Prostate gland (tissue), 2 donors: Measurements from ENCODE around the gene DCAF11. TPM values are rescaled to one million over a fixed set of nuclear protein-coding genes. Genes with fewer than 3 reads are reported as not detected.

Experiments used
- DNase-seq: peaks from one replicate; pipeline ENCODE4 v3.0.0-alpha.2; 2019; ENCODE audit warnings: low spot score
- H3K27ac ChIP-seq, 2 donors: fragments of 200-600 bp; sonication (generic); 2 replicates each; pipeline ENCODE4 v1.5.1; 2017 to 2019
- H3K27me3 ChIP-seq: fragments of 200-600 bp; sonication (generic); replicated peaks from 2 replicates; pipeline ENCODE4 v1.5.1; 2019; ENCODE audit not compliant: insufficient read depth
- H3K36me3 ChIP-seq, 2 donors: fragments of 200-600 bp; sonication (generic); 1 replicate in 1 of 2; 2 replicates in 1 of 2; pipeline versions ENCODE4 v1.5.1 to v1.8.1; 2017 to 2019
- H3K4me1 ChIP-seq: fragments of 200-600 bp; sonication (generic); replicated peaks from 2 replicates; pipeline ENCODE4 v1.5.1; 2019
- H3K4me3 ChIP-seq, 2 donors: fragments of 200-600 bp; sonication (generic); 2 replicates each; pipeline ENCODE4 v1.5.1; 2017 to 2019
- H3K9me3 ChIP-seq: fragments of 200-600 bp; sonication (generic); 2 replicates; pipeline ENCODE4 v1.5.1; 2017
- CTCF ChIP-seq, 4 experiments: fragments of 200-600 bp in 2 of 4; fragments of 450-650 bp in 2 of 4; sonication (generic) in 2 of 4; IDR thresholded peaks; 1 replicate in 3 of 4; 2 replicates in 1 of 4; pipeline ENCODE4 v1.5.1; 2016 to 2019; ENCODE audit warnings: antibody characterized with exemption in 4 of 4, mild to moderate bottlenecking in 2 of 4, moderate library complexity in 2 of 4
- POLR2A ChIP-seq: fragments of 450-650 bp; IDR thresholded peaks from one replicate; pipeline ENCODE4 v1.6.1; 2016; ENCODE audit warnings: antibody characterized with exemption, mild to moderate bottlenecking
- POLR2AphosphoS5 ChIP-seq: sonication (generic); formaldehyde crosslinking; IDR thresholded peaks from one replicate; pipeline ENCODE4 v1.6.1; 2017; ENCODE audit warnings: antibody characterized with exemption
- WGBS: methylation state at CpG from one replicate; pipeline ENCODE4 v1.1.5; 2018; 5-methylcytosine and 5-hydroxymethylcytosine counted together
- intact Hi-C: fragments of 100-400 bp; cut with DNase I; formaldehyde crosslinking; loops from one replicate; pipeline ENCODE4 v1.14.2; 2022
- total RNA-seq, 2 donors: library from RNA; depleted of rRNA; stranded (reverse); fragments of >200 nt; gene quantifications; one replicate each; pipeline ENCODE4 v1.1.0, GENCODE V29; 2016

Gene DCAF11
- total RNA-seq, 2 donors from 2014 or later, result 111 to 115 TPM

- DNase-seq, result no peak
- no peaks in the 10 kb centered on the region for H3K36me3 ChIP-seq
- H3K9me3 ChIP-seq, result no peaks in the 10 kb centered on the region
- no peaks in the 10 kb centered on the region for H3K27me3 ChIP-seq
- TF ChIP-seq POLR2AphosphoS5 (no peak), POLR2A (no peak), CTCF (IDR thresholded peaks at IDR 0.05) (no peak)
- H3K4me3 ChIP-seq, result no peak overlapping the region
- intact Hi-C loops, result no loop called here
- no peaks in the 10 kb centered on the region for H3K4me1 ChIP-seq
- WGBS, result 87% methylated on average over 12 of the region's 12 CpGs
- H3K27ac ChIP-seq, result no peak overlapping the region
Measured at GRCh38 chr14:24067133-24068082, 47.2 kb upstream of the DCAF11 start.

GRCh38 chr14:24068711-24069410 lies 45.7 kb upstream of the DCAF11 start:
- Histone ChIP-seq H3K4me3 (no peak overlapping the region), H3K9me3 (no peaks in the 10 kb centered on the region), H3K27me3 (no peaks in the 10 kb centered on the region), H3K36me3 (no peaks in the 10 kb centered on the region), H3K27ac (no peak overlapping the region), H3K4me1 (no peaks in the 10 kb centered on the region)
- intact Hi-C loops, result no loop called here
- TF ChIP-seq POLR2A, result no peak
- no peak for TF ChIP-seq POLR2AphosphoS5
- no peak for TF ChIP-seq CTCF (IDR thresholded peaks at IDR 0.05)
- DNase-seq, result no peak
- 89% methylated on average over 10 of the region's 10 CpGs for WGBS

GRCh38 chr14:24069411-24069735 lies 45.2 kb upstream of the DCAF11 start:
- DNase-seq, result no peak
- no peaks in the 10 kb centered on the region for H3K36me3 ChIP-seq
- no peak overlapping the region for H3K27ac ChIP-seq
- no peaks in the 10 kb centered on the region for H3K4me1 ChIP-seq
- H3K4me3 ChIP-seq, result no peak overlapping the region
- TF ChIP-seq POLR2AphosphoS5 (no peak), CTCF (IDR thresholded peaks at IDR 0.05) (no peak), POLR2A (no peak)
- WGBS, result 89% methylated on average over 6 of the region's 6 CpGs
- H3K27me3 ChIP-seq, result no peaks in the 10 kb centered on the region
- intact Hi-C loops, result no loop called here
- no peaks in the 10 kb centered on the region for H3K9me3 ChIP-seq

- no peak for TF ChIP-seq POLR2A
- H3K27me3 ChIP-seq, result no peaks in the 10 kb centered on the region
- no peak for DNase-seq
- H3K36me3 ChIP-seq, result no peaks in the 10 kb centered on the region
- no peaks in the 10 kb centered on the region for H3K9me3 ChIP-seq
- H3K4me1 ChIP-seq, result no peaks in the 10 kb centered on the region
- H3K27ac ChIP-seq, result no peak overlapping the region
- no peak overlapping the region for H3K4me3 ChIP-seq
- WGBS, result 77% methylated on average over 10 of the region's 10 CpGs
- intact Hi-C loops, result no loop called here
Measured at GRCh38 chr14:24070285-24071143, 44.1 kb upstream of the DCAF11 start.

GRCh38 chr14:24071144-24071697 lies 43.4 kb upstream of the DCAF11 start, which contains the start of gene CPNE6:
Gene CPNE6 (plus strand): TSS chr14:24071562. CDS start chr14:24072937, 1,375 bp downstream.
- Histone ChIP-seq H3K4me3 (no peak within 1 kb of the TSS), H3K36me3 (no peaks in the 10 kb centered on the region), H3K27me3 (no peaks in the 10 kb centered on the region), H3K27ac (no peak within 1 kb of the TSS), H3K9me3 (no peaks in the 10 kb centered on the region), H3K4me1 (no peaks in the 10 kb centered on the region)
- TF ChIP-seq POLR2AphosphoS5, result no peak
- TF ChIP-seq CTCF (IDR thresholded peaks at IDR 0.05), result no peak
- TF ChIP-seq POLR2A, result no peak
- intact Hi-C loops, result no loop called here
- DNase-seq, result no peak
- WGBS, result 48% methylated on average over 17 of the region's 19 CpGs
